Measurements from ENCODE around the gene RFESD.
A peak's percentile ranks its signal among the peaks of the same experiment; 100 is the strongest.
"Not testable (repeated sequence)": the region's sequence is repeated elsewhere in the genome, so short reads cannot be mapped to it uniquely, and the experiment has no call there.

RFESD gene

DNA sequence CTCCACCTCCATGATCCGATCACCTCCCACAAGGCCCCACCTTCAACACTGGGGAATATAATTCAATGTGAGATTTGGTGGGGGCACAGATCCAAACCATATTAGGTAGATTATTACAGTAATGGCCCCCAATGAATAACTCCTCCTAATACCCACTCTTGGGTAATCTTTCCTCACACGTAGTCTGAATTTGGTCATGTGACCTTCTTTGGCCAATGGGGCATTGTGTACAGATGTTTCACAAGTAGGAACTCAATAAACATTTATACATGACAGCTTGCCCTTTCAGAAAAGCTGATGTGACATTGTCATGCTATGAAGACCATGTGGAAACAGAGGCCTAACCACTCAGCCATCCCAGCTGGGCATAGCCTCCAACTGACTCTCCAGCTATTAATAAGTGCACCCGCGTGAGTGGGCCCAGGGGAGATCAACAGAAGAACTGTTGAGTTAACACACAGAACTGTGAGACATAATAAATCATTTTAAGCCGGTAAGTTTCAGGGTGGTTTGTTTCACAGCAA, 16.1 kb upstream of the RFESD start:
- DNase-seq = no peak

DNA sequence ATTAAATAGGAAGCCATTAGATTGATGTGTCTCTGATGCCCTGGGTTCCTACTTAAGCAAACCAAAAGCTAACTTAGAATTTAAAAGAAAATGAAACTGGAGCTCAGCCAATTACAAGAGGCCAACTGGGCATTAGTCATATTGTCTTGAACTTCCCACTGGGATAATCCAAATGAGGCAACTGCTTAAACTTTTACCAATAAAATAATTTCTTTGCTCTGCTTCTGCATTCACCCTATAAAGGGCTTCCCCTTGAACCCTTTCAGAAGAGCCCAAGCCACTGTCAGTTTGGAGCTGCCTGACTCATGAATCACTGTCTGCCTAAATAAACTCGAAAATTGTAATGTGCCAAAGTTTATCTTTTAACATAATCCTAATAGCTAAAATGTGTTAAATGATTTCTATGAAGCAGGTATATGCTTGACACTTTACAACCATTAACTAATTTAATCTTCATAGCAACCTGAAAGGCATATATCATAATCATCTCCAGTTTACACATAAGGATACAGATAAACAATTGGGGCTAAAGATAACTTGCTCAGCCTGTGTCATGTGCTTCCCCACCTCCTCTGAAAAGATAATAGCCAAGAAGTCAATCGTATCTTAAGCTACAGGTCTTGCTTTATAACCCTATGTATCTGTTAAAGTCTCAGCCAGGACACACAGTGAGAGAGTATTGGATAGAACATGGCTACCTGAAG, 15.2 kb upstream of the RFESD start:
- peak; percentile 77 for DNase-seq

DNA sequence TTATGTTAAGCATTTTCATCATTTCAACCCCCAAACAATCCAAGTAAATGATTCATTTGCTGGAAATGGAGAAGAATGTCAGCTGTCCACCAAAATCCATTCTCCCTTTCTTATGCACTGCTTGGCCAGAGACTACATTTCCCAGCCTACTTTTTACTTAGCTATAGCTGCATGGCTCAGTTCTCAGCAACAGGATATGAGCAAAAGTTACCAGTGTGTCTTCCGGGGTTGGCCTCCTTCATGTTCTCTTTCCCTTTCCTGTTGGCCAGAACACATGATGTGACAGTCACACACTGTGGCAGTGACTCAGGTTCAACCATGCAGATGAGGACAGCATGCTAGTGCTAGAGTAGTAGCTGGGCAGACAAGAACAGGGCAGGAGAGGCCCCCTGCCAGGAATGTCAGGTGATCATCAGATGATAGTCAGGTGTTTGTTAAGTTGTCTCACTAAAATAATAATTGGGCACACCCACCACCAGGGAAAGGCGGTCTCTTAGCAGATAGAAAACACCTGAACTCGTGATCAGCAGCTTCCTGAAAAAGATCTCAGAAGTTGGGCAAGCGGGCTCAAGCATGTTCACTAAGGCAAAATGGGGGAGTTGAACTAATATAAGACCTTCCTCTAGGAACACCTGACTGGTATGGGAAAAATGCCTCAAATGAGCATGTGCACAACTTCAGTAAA, 14.4 kb upstream of the RFESD start:
- DNase-seq = peak; percentile 65

DNA sequence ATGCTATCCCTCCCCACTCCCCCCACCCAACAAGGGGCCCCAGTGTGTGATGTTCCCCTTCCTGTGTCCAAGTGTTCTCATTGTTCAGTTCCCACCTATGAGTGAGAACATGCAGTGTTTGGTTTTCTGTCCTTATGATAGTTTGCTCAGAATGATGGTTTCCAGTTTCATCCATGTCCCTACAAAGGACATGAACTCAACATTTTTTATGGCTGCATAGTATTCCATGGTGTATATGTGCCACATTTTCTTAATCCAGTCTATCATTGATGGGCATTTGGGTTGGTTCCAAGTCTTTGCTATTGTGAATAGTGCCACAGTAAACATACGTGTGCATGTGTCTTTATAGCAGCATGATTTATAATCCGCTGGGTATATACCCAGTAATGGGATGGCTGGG, 13.6 kb upstream of the RFESD start:
- DNase-seq = not testable (repeated sequence)

DNA sequence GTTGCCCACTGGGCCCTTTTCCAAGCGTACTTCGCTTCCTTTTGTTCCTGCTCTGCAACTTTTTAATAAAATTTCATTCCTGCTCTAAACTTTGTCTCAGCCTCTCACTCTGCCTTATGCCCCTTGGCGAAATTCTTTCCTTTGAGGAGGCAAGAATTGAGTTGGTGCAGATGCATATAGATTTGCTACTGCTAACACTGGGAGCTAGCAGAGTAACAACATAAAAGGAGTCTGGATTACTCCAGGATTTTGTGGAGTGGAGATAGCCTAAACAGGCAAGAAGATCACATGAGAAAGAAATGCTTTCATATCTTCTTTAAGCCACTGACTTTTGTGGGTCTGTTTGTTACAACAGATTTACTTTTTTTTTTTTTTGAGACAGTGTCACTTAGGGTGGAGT, 12.9 kb upstream of the RFESD start:
- no peak for DNase-seq

DNA sequence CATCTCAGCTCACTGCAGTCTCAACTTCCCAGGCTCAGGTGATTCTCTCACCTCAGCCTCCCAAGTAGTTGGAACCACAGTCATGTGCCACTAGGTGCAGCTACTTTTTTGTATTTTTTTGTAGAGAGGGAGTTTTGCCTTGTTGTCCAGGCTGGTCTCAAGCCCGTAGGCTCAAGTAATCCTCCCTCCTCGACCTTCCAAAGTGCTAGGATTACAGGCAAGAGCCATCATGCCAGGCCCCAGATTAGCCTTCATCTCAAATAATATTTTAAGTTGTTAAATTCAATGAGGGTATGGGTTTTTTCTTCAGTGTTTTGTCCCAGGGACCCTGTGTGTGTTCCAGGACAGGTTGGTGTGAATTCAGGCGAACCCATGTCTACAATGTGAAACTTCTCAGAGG, 12.5 kb upstream of the RFESD start:
- no peak for DNase-seq

DNA sequence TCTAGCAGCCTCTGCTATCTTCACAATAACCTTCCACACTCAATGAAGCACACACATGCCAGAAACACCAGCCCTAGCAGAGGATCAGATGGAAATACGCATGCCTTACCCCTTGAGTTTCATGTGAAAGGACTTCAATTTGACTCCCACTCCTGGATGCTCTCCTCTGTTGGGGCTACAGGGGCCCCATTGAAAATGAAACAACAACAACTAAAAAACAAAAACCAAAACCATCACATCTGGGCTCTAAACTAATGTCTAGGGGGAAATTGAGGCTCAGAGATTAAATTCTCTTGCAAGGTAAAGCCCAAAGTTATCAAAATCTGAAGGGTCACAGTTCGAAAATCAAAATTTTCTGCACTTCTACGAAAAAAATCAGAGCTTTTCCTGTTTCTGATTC, 7.9 kb upstream of the RFESD start:
- no peak for DNase-seq

DNA sequence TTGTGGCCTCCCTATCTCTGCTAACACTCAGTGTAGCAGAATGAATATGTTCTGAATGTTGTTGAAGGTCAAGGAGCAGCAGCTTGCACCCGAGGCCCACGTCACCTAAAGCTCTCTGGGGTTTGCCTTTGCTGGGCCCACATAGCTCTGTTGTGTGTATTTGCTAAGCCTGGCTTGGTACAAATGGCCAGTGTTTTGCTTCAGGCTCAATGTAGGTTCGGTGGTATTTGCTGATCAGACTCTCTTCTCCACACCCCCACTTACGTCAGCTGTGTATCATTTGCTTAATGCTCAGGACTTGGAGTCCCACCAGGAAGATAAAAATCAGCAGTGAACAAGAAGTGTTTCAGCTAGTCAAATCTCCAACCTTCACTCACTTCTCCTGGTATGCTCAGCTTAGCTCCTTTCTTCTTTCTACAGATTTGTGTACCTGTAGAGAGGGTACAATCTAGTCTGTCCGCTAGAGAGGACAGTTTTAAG, 4.8 kb upstream of the RFESD start:
- peak; percentile 16 for DNase-seq

DNA sequence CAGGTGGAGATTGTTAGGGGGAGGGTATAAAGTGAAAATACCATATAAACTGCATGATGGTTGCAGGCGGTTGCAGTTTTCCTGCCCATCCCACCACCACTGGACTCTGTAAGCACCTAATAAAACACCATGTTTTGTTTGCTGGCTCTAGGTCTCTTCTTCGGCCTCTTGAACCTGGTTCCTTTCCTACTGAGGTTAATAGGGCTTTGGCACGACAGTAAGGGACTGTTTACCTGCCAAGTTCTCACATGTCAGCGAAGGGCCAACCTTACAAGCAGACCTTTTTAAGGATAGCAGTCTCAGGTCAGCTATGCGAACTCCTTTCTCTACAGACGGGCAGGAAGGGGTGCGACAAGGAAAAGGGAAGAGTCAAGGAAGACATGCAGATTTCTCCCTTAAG, 3.4 kb upstream of the RFESD start:
- DNase-seq = no peak

DNA sequence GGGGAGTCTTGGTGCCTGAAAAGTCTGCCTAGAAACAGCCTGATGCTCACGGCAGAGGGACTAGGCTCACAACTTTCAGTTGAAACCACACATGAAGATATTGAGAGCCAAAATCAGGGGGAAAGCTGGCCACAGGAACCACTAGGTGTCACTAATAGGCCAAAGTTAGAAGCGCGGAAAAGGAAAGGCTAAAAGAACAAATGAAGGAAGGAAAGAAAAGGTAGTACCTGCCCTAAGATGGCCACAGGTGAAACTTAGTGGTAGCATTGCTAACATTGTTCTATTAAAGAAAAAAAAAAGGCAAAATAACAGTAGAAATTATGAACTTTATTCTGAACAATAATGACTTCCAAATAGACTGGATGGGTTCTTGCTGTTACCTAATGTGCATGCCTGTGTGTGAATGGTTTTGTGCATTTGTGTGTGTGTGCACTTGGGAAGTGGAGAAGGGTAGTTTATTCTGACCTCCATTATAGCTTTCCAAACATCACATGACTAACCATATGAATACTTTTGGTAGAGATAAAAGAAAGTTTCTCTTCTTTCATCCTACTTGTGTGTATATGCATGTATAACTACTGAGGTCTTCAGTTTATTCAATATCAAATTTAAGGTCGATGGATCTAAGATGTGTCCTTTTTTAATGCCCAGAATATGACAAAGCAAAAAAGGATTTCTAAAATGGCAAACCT, 2.1 kb upstream of the RFESD start:
- DNase-seq = peak; percentile 58

DNA sequence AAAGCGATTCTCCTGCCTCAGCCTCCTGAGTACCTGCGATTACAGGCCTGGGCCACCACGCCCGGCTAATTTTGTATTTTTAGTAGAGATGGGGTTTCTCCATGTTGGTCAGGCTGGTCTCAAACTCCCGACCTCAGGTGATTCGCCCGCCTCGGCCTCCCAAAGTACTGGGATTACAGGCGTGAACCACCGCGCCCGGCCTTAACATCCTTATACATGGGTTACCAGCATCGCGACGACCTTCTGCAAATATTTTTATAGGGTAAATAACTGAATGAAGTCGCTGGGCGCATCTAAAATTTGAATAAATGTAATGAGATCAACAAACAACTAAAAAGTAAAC, 380 bp upstream of the RFESD start:
- DNase-seq = not testable (repeated sequence)

DNA sequence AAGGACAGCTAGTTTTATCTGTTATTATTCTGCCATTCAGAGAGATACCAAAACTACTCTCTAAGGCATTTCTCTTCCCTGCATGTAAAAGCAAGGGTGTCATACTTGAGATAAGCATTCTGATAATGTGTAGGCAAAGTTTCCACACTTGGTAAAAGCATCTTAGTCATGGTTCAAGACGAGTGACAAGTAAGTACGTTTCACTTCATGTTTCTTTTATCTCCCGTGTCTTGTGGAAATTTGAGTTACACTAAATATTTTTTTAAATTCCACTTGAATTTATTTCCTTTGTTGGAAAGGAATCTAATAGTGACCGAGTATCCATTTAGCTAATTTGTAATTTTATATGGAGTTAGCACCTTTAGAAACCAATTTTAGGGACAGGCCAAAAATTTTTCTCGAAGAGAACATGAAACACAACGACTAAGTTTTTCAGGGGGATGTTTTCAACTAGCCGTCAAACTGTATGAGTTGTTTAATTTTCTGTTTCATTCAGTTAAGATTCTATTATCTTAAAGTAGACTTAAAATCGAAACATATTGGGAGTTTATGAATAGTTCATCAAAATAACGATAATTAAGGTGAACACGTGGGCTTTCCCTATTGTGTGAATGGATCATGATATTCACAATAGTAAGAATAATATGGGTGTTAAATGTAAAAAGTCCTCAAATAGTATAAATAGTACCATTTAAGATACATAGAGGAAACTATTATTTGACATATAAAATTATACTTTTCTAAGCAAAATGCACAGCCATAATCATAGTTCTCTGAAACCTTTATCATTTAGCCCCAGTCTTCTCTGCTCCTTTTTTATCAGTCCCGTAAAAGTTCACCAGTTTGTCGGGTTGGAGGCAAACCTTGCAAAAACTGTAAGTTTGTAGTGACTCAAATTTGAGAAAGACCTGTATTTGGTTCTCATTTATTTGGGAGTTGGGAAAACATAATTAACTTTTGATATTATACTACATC, 1.6 kb downstream of the RFESD start:
- DNase-seq = no peak

DNA sequence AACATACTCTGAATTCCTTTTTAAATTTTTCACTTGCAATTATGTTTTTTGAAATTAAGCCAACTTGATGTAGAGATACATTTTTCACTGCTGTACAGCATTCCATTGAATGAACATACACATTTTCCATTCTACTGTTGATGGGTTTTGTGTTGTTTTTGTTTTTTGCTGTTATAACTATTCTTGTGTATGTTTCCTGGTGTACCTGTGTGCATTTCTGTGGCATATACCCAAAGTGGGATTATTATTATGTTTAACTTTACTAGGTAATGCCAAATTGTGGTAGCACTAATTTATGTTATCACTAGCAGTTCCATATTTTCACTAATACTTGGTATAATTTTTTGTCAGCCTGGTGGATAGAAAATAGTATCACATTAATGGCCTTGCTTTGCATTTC, 2.7 kb downstream of the RFESD start:
- DNase-seq = no peak

DNA sequence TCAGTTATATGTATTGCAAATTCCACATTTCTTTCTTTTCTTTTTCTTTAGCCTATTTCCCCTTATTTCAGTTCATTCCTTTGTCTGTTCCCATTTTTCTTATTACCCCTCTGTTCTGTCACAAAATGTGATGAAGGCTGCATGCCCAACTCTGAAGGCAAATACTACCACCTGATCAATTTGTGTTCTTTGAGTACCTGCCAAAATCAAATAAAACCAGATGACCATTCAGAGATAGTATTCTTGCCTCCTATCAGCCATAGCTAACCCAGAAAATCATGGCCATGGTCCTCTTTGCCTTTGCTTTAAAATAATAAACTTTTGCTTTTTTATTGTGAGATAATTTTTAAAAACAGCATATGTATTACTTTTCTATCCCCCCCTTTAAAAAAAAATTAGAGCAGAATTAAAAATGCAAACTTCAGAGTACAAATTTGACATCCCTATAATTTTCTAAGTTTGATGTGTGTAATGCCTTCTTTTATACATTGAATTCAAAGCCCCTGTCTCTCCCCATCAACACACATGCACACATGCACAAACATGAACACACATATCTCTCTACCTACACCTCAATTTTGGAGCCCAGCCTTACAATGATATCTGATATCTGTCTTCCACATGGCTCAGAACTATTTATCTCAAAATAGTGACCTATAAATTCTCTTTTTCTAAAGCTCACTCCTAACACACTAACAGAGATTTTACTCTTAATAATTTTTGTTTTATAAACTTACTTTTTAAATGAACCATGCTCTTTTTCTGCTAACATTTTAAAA, 3.5 kb downstream of the RFESD start:
- no peak for DNase-seq

DNA sequence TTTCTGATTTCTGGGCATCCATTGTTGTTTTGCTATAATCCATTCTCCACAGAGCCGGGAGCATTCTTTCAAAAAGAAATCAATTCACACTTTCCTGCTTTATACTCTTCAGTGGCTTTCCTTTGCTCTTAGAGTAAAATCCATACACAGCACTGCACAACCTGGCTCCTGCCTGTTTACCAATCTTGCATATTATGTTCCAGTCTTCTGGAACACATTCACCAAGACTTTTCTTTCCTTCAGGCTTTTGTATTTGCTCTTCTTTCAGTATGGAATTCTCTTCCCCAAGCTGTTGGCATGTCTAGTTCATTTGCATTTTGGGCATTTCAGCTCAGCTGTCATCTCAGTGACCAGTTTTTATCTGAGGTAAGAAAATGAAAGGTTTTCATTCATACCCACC, 6.3 kb downstream of the RFESD start:
- no peak for DNase-seq

DNA sequence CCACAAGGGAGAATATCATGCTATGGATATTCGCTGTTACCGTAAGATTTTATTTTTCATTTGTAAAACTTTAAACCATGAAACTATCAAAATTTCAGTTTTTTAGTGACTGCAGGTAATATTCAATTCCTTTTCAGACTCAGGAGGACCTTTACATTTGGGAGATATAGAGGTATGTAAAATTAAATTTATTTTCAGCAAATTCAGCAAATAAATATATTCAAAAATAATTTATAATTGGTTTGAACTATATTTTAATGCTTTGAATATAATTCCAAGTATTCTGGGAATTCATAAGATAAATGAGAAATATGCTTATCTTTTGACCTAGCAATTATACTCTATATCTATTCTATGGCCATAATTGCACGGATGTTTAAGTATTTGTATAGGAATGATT, 7.6 kb downstream of the RFESD start:
- DNase-seq = no peak

DNA sequence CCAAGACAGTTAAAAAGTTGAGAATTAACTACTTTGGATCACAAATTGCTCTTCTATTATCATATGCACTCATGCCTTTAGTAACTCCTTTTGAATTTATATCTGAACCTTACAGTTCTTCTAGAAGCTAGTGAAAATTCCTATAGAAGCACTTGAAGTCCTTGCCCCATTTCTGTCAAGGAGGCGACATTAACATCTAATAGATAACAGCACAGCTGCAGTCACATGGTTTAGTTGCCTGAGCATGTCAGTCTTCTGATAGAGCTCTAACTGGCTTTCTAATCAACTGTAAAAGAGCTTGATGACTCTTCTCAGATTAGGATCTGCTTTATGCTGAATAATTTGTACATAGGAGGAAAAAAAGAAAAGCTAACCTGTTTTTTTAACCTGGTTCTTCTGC, 9.0 kb downstream of the RFESD start:
- no peak for DNase-seq

DNA sequence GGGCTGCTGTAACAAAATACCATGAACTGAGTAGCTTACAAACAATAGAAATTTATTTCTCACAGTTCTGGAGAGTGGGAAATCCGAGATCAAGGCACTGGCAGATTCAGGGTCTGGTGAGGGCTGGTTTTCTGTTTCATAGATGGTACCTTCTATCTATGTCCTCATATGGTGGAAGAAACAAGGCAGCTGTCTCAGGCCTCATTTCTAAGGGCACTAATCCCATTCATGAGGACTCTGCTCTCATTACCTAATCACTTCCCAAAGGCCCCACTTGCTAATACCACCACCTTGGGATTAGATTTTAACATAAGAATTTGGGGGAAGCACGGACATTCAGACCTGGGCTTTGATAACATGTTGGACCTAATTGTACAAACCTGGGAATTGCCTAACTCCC, 13.5 kb downstream of the RFESD start:
- no peak for DNase-seq

DNA sequence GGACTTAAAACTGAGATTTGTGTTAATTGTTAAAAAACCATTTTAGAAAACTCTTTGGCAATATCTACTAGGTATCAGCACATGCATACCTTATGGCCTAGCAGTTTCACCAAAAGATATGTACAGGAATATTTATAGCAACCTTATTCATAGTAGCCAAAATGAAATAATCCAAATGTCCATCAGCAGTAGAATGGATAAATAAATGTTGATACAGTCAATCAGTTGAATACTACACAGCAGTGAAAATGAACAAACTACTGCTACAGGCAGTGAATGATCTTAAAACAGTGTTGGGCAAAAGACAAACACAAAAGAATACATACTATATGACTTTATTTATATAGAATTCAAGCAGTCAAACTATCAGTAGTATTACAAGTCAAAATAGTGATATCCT, 16.4 kb downstream of the RFESD start:
- DNase-seq = no peak

DNA sequence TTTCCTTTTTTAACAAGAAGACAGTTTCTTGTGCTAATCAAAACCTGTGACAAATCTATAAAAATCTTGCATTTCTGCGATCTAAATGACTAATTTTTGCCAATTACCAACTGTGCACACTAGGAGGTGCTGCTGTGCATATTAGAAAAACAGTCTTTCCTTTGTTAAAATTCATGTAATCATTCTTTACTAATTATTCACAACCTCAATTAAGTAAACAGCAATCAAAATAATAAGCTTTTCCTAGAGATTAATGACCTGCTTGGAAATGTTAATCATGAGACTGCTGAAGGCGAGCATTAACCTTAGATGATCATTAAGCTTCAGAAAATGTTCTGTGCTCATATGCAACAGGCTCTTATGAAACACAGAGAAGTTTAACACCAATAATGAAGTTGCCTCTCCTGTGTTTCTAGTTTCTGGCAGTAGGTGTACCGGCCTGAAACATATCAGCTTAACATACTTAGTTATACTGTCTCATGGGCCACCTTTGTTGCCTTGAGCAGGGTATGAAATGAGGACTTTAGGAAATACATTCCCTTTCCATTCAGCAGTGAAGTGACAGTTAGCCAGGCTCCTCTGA, 17.7 kb downstream of the RFESD start:
- DNase-seq = peak; percentile 36

DNA sequence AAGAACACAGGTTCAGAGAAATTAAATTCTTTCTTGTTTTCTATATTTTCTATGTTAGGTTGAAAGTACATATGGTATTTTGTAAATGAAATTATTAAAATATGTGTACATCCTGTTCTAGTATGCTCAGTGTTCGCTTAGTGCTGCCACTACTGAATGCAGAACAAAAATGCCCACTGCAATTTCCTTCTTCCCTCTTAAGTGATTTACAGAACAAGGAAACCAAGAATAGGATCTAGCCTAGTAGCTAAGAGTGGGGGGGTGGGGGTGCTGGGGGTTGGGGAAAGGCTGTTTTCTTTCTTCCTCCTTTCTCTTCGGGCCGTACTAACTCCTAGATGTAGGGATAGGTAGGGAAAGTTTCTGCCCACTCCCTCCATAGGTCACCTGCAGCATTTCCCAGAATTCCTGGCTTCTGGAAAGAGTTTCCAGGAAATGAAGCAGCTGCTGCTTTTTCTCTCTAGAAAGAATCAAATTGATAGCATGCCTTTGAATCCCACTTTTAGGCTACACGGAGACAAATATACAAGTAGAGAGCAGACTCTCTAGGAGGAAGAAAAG, 20.6 kb downstream of the RFESD start:
- DNase-seq = no peak
